ENCODE data around the gene CLDN9. TPM values are rescaled to one million over a fixed set of nuclear protein-coding genes. Genes with fewer than 3 reads are reported as not detected.

CLDN9 gene
- total and polyA plus RNA-seq, 9 of the 15 experiments (the other 6 are each of a cell fraction or from before 2014, with no cell fraction given) = 0.12 to 0.44 (median 0.22) TPM; not detected in 4

DNA sequence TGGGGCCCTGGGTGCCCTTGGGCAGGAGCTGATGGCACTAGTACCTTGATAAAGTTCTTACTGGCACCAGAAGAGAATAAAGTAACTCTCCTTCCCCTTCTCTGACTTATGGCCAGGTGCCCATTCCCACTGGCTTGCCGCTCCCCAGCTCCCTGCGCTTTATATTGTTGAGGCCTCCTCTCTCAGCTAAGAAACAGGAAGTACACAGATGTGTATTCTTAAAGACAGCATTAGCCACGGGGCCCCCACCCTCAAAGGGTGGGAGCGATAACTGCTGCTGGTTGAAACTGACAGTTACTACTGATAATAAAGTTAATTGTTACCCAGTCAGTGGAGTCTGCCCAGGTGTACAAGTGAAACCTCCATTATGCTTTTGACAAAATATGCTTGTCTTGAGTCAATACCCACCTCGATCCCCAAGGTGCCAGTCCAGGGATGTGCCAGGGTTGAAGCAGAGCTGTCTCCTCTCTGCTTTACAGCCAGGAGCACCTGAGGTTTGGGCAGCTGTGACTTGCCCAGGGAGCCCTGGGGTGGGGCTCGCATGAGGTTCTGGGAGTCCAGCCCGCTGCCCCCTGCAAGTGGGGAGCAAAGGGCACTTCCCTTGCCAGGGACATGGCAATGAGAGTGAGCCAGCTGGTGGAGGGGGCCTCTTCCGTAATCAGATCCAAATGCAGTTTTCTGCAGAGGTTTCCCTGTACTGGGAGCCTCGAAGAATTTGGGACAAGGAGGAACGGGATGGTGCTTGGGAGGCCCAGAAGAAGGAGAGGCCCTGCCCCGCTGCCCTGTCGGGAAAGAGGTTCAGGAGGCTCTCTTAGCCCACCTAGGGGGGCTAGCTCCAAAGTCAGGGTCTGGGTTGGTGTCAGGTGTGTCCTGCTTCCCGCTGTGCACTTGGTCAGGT is 5.4 kb upstream of the CLDN9 start (continued):
- TF ChIP-seq, protein P1, sequence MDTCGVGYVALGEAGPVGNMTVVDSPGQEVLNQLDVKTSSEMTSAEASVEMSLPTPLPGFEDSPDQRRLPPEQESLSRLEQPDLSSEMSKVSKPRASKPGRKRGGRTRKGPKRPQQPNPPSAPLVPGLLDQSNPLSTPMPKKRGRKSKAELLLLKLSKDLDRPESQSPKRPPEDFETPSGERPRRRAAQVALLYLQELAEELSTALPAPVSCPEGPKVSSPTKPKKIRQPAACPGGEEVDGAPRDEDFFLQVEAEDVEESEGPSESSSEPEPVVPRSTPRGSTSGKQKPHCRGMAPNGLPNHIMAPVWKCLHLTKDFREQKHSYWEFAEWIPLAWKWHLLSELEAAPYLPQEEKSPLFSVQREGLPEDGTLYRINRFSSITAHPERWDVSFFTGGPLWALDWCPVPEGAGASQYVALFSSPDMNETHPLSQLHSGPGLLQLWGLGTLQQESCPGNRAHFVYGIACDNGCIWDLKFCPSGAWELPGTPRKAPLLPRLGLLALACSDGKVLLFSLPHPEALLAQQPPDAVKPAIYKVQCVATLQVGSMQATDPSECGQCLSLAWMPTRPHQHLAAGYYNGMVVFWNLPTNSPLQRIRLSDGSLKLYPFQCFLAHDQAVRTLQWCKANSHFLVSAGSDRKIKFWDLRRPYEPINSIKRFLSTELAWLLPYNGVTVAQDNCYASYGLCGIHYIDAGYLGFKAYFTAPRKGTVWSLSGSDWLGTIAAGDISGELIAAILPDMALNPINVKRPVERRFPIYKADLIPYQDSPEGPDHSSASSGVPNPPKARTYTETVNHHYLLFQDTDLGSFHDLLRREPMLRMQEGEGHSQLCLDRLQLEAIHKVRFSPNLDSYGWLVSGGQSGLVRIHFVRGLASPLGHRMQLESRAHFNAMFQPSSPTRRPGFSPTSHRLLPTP (IDR thresholded peaks at IDR 0.05; ENCODE audit: borderline replicate concordance, extremely low read depth, insufficient read length) = no peak
- TF ChIP-seq PCBP1 (IDR thresholded peaks at IDR 0.05; ENCODE audit: low read depth, low read length, poor library complexity, severe bottlenecking) (no peak), FOXP1 (CRISPR knock-in tag; IDR thresholded peaks at IDR 0.05) (no peak), TSC22D4 (tag; IDR thresholded peaks at IDR 0.05) (no peak), ATF7 (IDR thresholded peaks at IDR 0.05) (0 out of 2 replicates have a peak, but pooled peaks have one; percentile 28), HNRNPK (IDR thresholded peaks at IDR 0.05; ENCODE audit: low read depth, low read length, poor library complexity, severe bottlenecking) (no peak), EZH2 (IDR thresholded peaks at IDR 0.05; ENCODE audit: borderline replicate concordance, low read depth, low read length) (no peak)
